Activated CD8-positive, alpha-beta T cell treated with anti-CD3 and anti-CD28 coated beads, Interleukin-2, amount 10 ng/mL, durations not matched to agents 7 days and 5 days (primary cell): ENCODE results near the gene PCAT7. TPM values are rescaled to one million over a fixed set of nuclear protein-coding genes. Genes with fewer than 3 reads are reported as not detected.
"Not testable (repeated sequence)": the region's sequence is repeated elsewhere in the genome, so short reads cannot be mapped to it uniquely, and the experiment has no call there.

Experiments
- ATAC-seq: fragments of 150-1000 bp; cut with Tn5 transposase; one replicate; pipeline ENCODE4 v1.10.0; 2021; ENCODE audit warnings: moderate library complexity
- CTCF ChIA-PET: fragments of 350-600 bp; sonication (Branson Sonifier 250); formaldehyde crosslinking; loops from one replicate; lab custom pipeline; 2021; ENCODE audit warnings: antibody characterized with exemption; lab: Charles Lee
- POLR2A ChIA-PET: fragments of 350-600 bp; sonication (Branson Sonifier 250); formaldehyde crosslinking; loops from one replicate; lab custom pipeline; 2021; ENCODE audit warnings: antibody characterized with exemption; lab: Charles Lee
- DNase-seq: peaks from one replicate; pipeline ENCODE4 v3.0.0-alpha.2; 2020
- H3K27ac Mint-ChIP-seq: one replicate; pipeline ENCODE4 v1.8.0; 2021; ENCODE audit warnings: mild to moderate bottlenecking, mixed read lengths
- H3K27me3 Mint-ChIP-seq: one replicate; pipeline ENCODE4 v1.8.0; 2021; ENCODE audit warnings: low read depth, mixed read lengths
- H3K36me3 Mint-ChIP-seq: one replicate; pipeline ENCODE4 v1.8.0; 2021; ENCODE audit warnings: low read depth, mixed read lengths
- H3K4me1 Mint-ChIP-seq: one replicate; pipeline ENCODE4 v1.8.0; 2021; ENCODE audit warnings: low read depth, mixed read lengths
- H3K4me3 Mint-ChIP-seq: one replicate; pipeline ENCODE4 v1.8.0; 2021; ENCODE audit warnings: mild to moderate bottlenecking, mixed read lengths
- H3K9me3 Mint-ChIP-seq: one replicate; pipeline ENCODE4 v1.8.0; 2022; ENCODE audit warnings: mixed read lengths; ENCODE audit not compliant: insufficient read depth
- total RNA-seq, 2 experiments: library from RNA; stranded (reverse); gene quantifications; one replicate each; pipeline ENCODE4 v1.2.3, GENCODE V29; 2021

Gene PCAT7
- total RNA-seq, 2 experiments from 2014 or later = not detected

- H3K27ac Mint-ChIP-seq, POLR2A ChIA-PET, DNase-seq, H3K9me3 Mint-ChIP-seq, H3K27me3 Mint-ChIP-seq, H3K4me3 Mint-ChIP-seq, CTCF ChIA-PET, H3K36me3 Mint-ChIP-seq, ATAC-seq: not testable (repeated sequence)
- H3K4me1 Mint-ChIP-seq = peaks cover 11% of the 10 kb centered on the region
These were observed 36.2 kb downstream of the PCAT7 start for GRCh38 chr9:94591046-94591545.

- Mint-ChIP-seq H3K36me3 (no peaks in the 10 kb centered on the region), H3K4me1 (peaks cover 5% of the 10 kb centered on the region), H3K27me3 (peaks cover 6% of the 10 kb centered on the region), H3K27ac (no peak overlapping the region), H3K9me3 (no peaks in the 10 kb centered on the region), H3K4me3 (no peak overlapping the region)
- ChIA-PET POLR2A (no interaction called here), CTCF (no interaction called here)
- ATAC-seq (no peak), DNase-seq (no peak)
These were observed 37.0 kb downstream of the PCAT7 start for GRCh38 chr9:94591876-94592275.

- ATAC-seq, H3K9me3 Mint-ChIP-seq, DNase-seq, H3K27me3 Mint-ChIP-seq, H3K27ac Mint-ChIP-seq, H3K4me1 Mint-ChIP-seq, POLR2A ChIA-PET, H3K36me3 Mint-ChIP-seq, CTCF ChIA-PET, H3K4me3 Mint-ChIP-seq: not testable (repeated sequence)
These were observed 37.8 kb downstream of the PCAT7 start for GRCh38 chr9:94592683-94593082.

- no peaks in the 10 kb centered on the region for H3K9me3 Mint-ChIP-seq
- no peaks in the 10 kb centered on the region for H3K36me3 Mint-ChIP-seq
- ChIA-PET POLR2A (no interaction called here), CTCF (no interaction called here)
- H3K4me1 Mint-ChIP-seq = no peaks in the 10 kb centered on the region
- H3K4me3 Mint-ChIP-seq = no peak within 1 kb of the TSS
- no peak for DNase-seq
- peaks cover 5% of the 10 kb centered on the region for H3K27me3 Mint-ChIP-seq
- ATAC-seq = no peak
- no peak within 1 kb of the TSS for H3K27ac Mint-ChIP-seq
These were observed 38.8 kb downstream of the PCAT7 start, which contains the start of gene FBP2 for GRCh38 chr9:94593459-94594345. Gene FBP2, minus strand, starts transcription at chr9:94593824. Its CDS starts 98 bp downstream, at chr9:94593726.

GRCh38 chr9:94599102-94599501 is 44.2 kb downstream of the PCAT7 start:
- ChIA-PET CTCF (no interaction called here), POLR2A (no interaction called here)
- no peak for ATAC-seq
- Mint-ChIP-seq H3K9me3 (no peaks in the 10 kb centered on the region), H3K36me3 (no peaks in the 10 kb centered on the region), H3K4me1 (no peaks in the 10 kb centered on the region), H3K27ac (no peak overlapping the region), H3K4me3 (no peak overlapping the region), H3K27me3 (no peaks in the 10 kb centered on the region)
- DNase-seq = no peak

- H3K27ac Mint-ChIP-seq = no peak overlapping the region
- no peaks in the 10 kb centered on the region for H3K9me3 Mint-ChIP-seq
- H3K4me1 Mint-ChIP-seq = no peaks in the 10 kb centered on the region
- ChIA-PET POLR2A (no interaction called here), CTCF (no interaction called here)
- no peaks in the 10 kb centered on the region for H3K36me3 Mint-ChIP-seq
- peaks cover 4% of the 10 kb centered on the region for H3K27me3 Mint-ChIP-seq
- DNase-seq (no peak), ATAC-seq (no peak)
- H3K4me3 Mint-ChIP-seq = no peak overlapping the region
These were observed 45.4 kb downstream of the PCAT7 start for GRCh38 chr9:94600258-94600657.

- Mint-ChIP-seq H3K9me3 (no peaks in the 10 kb centered on the region), H3K4me1 (no peaks in the 10 kb centered on the region), H3K4me3 (no peak overlapping the region), H3K27ac (no peak overlapping the region), H3K36me3 (no peaks in the 10 kb centered on the region), H3K27me3 (peaks cover 6% of the 10 kb centered on the region)
- DNase-seq (no peak), ATAC-seq (no peak)
- ChIA-PET POLR2A (no interaction called here), CTCF (no interaction called here)
These were observed 45.8 kb downstream of the PCAT7 start for GRCh38 chr9:94600715-94601114.

GRCh38 chr9:94602666-94603065 is 47.8 kb downstream of the PCAT7 start:
- ATAC-seq (no peak), DNase-seq (no peak)
- H3K4me1 Mint-ChIP-seq = no peaks in the 10 kb centered on the region
- no peak overlapping the region for H3K4me3 Mint-ChIP-seq
- ChIA-PET POLR2A (no interaction called here), CTCF (no interaction called here)
- no peak overlapping the region for H3K27ac Mint-ChIP-seq
- H3K27me3 Mint-ChIP-seq = peaks cover 11% of the 10 kb centered on the region
- no peaks in the 10 kb centered on the region for H3K36me3 Mint-ChIP-seq
- H3K9me3 Mint-ChIP-seq = no peaks in the 10 kb centered on the region

GRCh38 chr9:94603259-94604160 is 48.6 kb downstream of the PCAT7 start:
- ChIA-PET POLR2A (no interaction called here), CTCF (interaction anchor here (1.8 kb wide), 1 partner anchor 391 kb away, joined by 5 read pairs; no protein-coding TSS in a partner anchor)

GRCh38 chr9:94606646-94607422 is 52.0 kb downstream of the PCAT7 start:
- ChIA-PET CTCF (no interaction called here), POLR2A (no interaction called here)
- DNase-seq (no peak), ATAC-seq (no peak)
- H3K4me3 Mint-ChIP-seq = no peak overlapping the region
- no peaks in the 10 kb centered on the region for H3K9me3 Mint-ChIP-seq
- H3K27me3 Mint-ChIP-seq = peaks cover 28% of the 10 kb centered on the region
- no peaks in the 10 kb centered on the region for H3K36me3 Mint-ChIP-seq
- H3K27ac Mint-ChIP-seq = no peak overlapping the region
- H3K4me1 Mint-ChIP-seq = peaks cover 4% of the 10 kb centered on the region

More at GRCh38 chr9:94603259-94604160, 48.6 kb downstream of the PCAT7 start:
- DNase-seq (peak; percentile 74), ATAC-seq (peak; percentile 89)
- Mint-ChIP-seq H3K36me3 (no peaks in the 10 kb centered on the region), H3K4me3 (no peak overlapping the region), H3K4me1 (no peaks in the 10 kb centered on the region), H3K27ac (no peak overlapping the region), H3K9me3 (no peaks in the 10 kb centered on the region), H3K27me3 (peaks cover 11% of the 10 kb centered on the region)

- ChIA-PET POLR2A (no interaction called here), CTCF (no interaction called here)
- no peaks in the 10 kb centered on the region for H3K9me3 Mint-ChIP-seq
- H3K4me1 Mint-ChIP-seq = peaks cover 8% of the 10 kb centered on the region
- no peaks in the 10 kb centered on the region for H3K36me3 Mint-ChIP-seq
- no peak overlapping the region for H3K27ac Mint-ChIP-seq
- no peak overlapping the region for H3K4me3 Mint-ChIP-seq
- no peak for ATAC-seq
- no peak for DNase-seq
- peaks cover 28% of the 10 kb centered on the region for H3K27me3 Mint-ChIP-seq
These were observed 52.5 kb downstream of the PCAT7 start for GRCh38 chr9:94607423-94607691.
